Stimulated activated naive B cell treated with anti-CD40 and anti-IgM and Interleukin-4, amounts not matched to agents 10 μg/mL and 1 μg/mL and 100 μg/mL, for 72 hours (primary cell): ENCODE measurements around the gene CACNA1B.

Source experiments
- ATAC-seq, 2 donors: fragments of 150-1000 bp; cut with Tn5 transposase; replicated peaks; 2 replicates each; pipeline ENCODE4 v1.10.0; 2021; ENCODE audit warnings: moderate library complexity in 1 of 2
- DNase-seq: peaks from one replicate; pipeline ENCODE4 v3.0.0; 2021
- H3K27ac Mint-ChIP-seq: one replicate; pipeline ENCODE4 v1.8.0; 2022; ENCODE audit warnings: mild to moderate bottlenecking, mixed read lengths
- H3K27me3 Mint-ChIP-seq, 2 donors: one replicate each; pipeline ENCODE4 v1.8.0; 2022; ENCODE audit warnings: mixed read lengths in 2 of 2
- H3K36me3 Mint-ChIP-seq, 2 donors: one replicate each; pipeline ENCODE4 v1.8.0; 2022; ENCODE audit warnings: mixed read lengths in 2 of 2, mild to moderate bottlenecking in 1 of 2
- H3K4me1 Mint-ChIP-seq, 2 donors: one replicate each; pipeline ENCODE4 v1.8.0; 2022; ENCODE audit warnings: mixed read lengths in 2 of 2, mild to moderate bottlenecking in 1 of 2
- H3K4me3 Mint-ChIP-seq, 2 donors: one replicate each; pipeline ENCODE4 v1.8.0; 2022; ENCODE audit warnings: mild to moderate bottlenecking in 2 of 2, mixed read lengths in 2 of 2, moderate library complexity in 1 of 2
- H3K9me3 Mint-ChIP-seq, 2 donors: one replicate each; pipeline ENCODE4 v1.8.0; 2022; ENCODE audit warnings: mixed read lengths in 2 of 2, mild to moderate bottlenecking in 1 of 2

The CACNA1B gene

DNA sequence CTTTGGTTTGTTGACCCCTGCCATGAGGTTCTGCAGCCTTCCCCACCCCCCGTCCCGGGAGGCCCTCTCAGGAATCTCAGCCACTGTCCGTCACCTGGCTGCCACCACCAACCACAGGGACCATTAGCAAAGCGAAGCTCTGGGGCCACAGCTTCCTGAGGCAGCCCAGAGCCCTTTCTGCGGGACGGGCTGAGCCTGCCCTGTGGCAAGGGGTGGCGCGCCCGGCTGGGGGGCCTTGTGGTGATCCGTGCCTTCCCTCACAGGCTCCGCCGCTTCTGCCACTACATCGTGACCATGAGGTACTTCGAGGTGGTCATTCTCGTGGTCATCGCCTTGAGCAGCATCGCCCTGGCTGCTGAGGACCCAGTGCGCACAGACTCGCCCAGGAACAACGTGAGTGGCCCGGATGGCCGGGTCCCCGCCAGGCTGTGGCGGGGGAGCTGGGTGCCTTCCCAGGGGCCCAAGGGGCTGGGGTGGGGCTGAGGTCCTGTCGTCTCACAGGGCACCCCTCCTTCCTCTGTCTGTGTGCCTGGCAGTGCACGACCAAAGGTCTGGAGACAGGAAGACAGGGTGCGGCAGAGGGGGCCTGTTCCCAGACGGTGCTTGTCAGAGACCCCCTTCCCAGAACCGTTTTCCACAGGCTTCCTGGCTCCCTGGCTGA, 169.2 kb downstream of the CACNA1B start:
- H3K27me3 Mint-ChIP-seq = peaks cover 37 to 38% of the 10 kb centered on the region in 2 donors
- no peak for ATAC-seq
- no peak overlapping the region for H3K27ac Mint-ChIP-seq
- no peak overlapping the region for H3K4me3 Mint-ChIP-seq
- no peaks in the 10 kb centered on the region for H3K9me3 Mint-ChIP-seq
- H3K36me3 Mint-ChIP-seq = no peaks in the 10 kb centered on the region
- no peak for DNase-seq
- no peaks in the 10 kb centered on the region for H3K4me1 Mint-ChIP-seq

DNA sequence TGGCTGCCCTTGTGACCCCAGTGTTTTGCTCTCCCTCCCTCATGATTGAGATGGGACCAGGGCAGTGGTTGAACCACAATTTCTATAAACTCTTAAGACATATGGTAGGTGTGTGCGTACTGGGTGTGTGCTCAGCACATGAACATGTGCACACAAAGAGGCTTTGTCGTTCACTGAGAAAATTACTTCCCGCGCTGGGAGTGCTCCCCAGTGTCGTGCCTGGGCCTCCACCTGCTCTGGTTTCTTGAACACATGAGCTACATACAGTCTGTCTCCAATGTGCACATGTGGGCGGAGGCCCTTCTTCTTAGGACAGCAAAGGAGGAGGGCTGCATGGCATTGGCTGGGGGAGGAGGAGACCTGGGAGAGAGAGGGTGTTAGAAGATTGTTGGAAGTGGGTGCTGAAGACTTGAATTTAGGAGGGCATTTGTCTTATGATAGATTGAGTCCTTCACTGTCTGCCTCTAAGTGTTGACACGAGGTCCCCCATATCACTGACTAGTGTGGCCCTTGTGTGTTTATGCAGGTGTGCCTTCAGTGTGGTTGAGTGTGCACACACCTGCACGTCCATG, 170.0 kb downstream of the CACNA1B start:
- Mint-ChIP-seq H3K27ac (no peak overlapping the region), H3K4me1 (no peaks in the 10 kb centered on the region), H3K27me3 (peaks cover 45 to 46% of the 10 kb centered on the region in 2 donors), H3K36me3 (no peaks in the 10 kb centered on the region), H3K4me3 (no peak overlapping the region), H3K9me3 (no peaks in the 10 kb centered on the region)
- ATAC-seq (no peak), DNase-seq (no peak)

DNA sequence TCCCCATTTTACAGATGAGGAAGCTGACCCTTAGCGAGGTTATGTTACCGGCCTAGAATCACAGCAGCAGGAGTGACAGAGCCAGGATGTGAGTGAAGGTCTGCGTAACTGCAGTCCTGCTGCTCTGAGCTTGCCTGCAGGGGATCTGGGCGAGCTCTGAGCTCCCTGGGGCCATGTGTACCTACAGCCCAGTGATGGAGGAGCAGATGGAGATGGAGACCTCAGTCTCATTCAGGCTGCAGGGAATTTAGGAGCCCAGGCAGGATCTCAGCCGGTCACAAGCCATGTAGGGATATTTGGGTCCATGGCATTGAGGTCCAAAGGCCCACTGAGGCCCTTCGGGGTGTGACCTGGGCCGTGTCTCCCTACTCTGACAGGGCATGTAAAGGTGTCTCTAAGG, 170.6 kb downstream of the CACNA1B start:
- Mint-ChIP-seq H3K27me3 (peaks cover 41 to 51% of the 10 kb centered on the region in 2 donors), H3K9me3 (no peaks in the 10 kb centered on the region), H3K36me3 (no peaks in the 10 kb centered on the region), H3K4me1 (no peaks in the 10 kb centered on the region), H3K4me3 (no peak overlapping the region), H3K27ac (no peak overlapping the region)
- ATAC-seq (no peak), DNase-seq (no peak)

DNA sequence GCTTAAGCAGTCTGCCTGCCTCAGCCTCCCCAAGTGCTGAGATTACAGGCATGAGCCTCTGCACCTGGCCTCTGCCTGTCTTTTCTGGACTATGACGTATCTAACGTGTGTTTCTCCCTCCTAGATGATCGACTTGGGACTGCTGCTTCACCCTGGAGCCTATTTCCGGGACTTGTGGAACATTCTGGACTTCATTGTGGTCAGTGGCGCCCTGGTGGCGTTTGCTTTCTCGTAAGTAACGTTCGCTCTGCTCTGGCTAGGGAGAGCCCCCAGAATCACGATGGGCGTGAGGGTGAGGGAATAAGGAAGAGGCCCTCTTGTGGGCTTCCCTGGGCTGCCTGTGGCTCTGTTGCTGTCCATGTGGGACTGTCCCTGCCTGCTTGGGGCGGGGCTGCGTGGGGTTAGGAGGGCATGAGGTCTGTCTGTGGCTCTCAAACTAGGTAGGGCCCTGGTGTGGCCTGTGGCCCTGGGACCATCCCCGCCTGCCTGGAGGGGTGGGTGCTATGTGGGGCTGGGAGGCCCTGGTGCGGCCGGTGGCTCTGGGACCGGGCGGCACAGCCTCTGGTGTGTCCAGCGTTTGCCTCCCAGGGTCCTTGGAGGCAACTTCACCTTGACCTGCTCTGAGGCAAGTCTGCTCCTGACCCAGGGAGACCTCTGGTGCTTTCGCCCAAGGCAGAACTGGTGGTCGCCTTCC, 171.7 kb downstream of the CACNA1B start:
- peaks cover 0 to 2% of the 10 kb centered on the region in 2 donors for H3K9me3 Mint-ChIP-seq
- no peak overlapping the region for H3K27ac Mint-ChIP-seq
- H3K4me3 Mint-ChIP-seq = no peak overlapping the region
- ATAC-seq (no peak), DNase-seq (no peak)
- H3K36me3 Mint-ChIP-seq = no peaks in the 10 kb centered on the region
- H3K4me1 Mint-ChIP-seq = peaks cover 0 to 4% of the 10 kb centered on the region in 2 donors
- H3K27me3 Mint-ChIP-seq = peaks cover 41 to 57% of the 10 kb centered on the region in 2 donors

DNA sequence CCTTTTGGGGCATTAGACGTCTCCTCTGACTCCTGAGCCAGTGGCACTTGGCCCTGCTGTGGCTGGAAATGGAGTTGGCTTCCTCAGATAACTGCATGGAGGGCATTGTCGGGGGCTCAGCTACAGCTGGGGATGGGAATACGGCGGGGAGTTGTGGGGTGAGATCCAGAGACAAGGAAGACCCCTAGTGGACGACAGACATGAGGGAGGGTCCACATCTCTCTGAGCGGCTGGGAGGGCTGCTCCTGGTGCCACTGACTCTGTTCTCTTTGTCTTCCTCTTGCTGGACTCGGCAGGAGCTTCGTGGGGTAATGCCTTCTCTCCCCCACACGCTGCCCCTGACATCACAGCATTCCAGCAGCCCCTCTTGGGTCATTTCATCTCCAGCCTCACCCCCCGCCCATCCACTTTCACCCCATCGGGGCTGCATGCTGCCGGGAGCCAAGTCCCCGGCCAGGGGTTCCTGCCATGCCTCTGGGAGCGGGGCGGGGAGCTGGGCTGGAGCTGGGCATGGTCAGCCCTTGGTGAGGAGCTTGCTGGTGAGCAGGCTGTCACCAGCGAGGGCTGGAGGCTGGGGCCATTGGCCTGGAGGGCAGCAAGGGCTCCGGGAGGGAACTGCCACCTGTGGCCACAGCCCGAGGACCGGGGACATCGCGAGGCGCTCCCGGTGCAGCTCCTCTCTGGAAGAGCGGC, 172.3 kb downstream of the CACNA1B start:
- peaks cover 0 to 2% of the 10 kb centered on the region in 2 donors for H3K9me3 Mint-ChIP-seq
- no peak for DNase-seq
- H3K27ac Mint-ChIP-seq = no peak overlapping the region
- H3K27me3 Mint-ChIP-seq = peaks cover 42 to 58% of the 10 kb centered on the region in 2 donors
- H3K4me3 Mint-ChIP-seq = no peak overlapping the region
- H3K4me1 Mint-ChIP-seq = peaks cover 2 to 4% of the 10 kb centered on the region in 2 donors
- ATAC-seq = no peak
- H3K36me3 Mint-ChIP-seq = no peaks in the 10 kb centered on the region

DNA sequence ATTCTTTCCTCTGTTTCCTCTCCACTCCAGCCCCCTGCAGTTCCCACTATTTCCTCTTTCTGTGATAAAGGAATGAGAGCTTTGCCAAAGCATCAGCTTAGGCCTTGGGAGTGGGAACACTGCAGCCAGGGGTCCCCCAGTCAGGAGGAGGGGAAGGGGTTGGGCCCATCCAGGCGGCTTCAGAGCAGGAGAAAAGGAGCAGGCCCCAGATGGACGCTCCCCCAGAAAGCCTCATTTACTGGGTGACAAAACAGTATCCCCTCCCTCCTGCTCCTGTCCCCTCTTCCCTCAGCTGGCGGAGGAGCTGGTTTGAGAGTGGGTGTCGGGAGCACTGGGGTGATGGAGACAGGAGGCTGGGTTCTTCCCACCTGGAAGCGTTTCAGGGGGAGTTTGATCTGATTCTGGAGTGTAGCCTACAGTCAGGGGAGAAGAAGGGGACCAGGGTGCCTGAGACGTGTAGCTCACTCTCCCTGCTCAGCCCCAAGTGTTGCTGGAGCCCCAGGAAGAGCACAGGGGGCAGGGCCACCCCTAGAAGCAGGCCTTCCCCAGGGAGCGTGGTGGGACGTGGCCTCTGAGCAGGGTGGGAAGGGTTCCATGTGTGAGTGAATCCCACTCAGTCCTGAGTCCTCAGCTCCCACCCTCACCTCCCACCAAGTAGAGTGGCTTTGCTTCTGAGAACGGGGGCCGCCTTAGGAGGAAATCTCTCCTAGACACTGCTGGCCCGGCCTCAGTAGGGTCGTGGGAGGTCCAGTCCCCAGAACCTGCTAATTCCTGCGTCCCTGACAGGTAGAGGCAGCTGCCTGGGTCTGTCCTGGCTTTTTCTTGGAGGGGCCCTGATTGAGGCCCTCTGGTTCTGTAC, 173.1 kb downstream of the CACNA1B start:
- Mint-ChIP-seq H3K27me3 (peaks cover 39 to 56% of the 10 kb centered on the region in 2 donors), H3K27ac (no peak overlapping the region), H3K36me3 (no peaks in the 10 kb centered on the region), H3K9me3 (peaks cover 0 to 2% of the 10 kb centered on the region in 2 donors), H3K4me3 (no peak overlapping the region), H3K4me1 (peaks cover 2 to 4% of the 10 kb centered on the region in 2 donors)
- no peak for DNase-seq
- no peak for ATAC-seq

DNA sequence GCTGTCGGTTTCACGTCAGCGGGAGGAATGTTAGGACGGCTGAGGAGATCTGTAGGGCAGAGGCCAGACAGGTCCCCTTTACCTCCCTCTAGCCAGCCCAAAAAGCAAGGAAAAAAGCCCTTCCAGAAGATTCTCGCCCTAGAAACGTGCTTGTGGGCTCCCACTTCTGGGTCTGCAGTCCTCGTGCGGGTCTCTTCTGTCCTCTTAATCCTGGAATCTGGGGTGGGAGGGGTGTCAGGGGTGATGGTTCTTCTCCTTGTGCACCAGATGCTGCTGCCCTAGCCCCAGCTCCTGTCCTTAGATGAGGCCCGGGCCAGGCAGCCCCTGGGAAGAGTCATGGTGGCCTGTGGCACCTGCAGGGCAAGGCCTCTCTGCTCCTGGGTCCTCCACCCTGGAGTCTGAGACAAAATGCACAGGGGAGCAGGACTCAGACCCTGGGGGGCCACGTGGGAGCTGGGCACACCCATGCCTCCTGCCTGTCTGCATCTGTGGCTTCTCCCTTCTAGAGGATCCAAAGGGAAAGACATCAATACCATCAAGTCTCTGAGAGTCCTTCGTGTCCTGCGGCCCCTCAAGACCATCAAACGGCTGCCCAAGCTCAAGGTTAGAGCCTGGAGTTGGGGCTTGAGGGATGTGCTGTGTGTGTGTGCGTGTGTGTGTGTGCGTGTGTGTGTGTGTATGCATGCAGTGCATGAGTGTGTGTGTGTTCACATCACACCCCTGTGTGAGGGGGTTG, 174.2 kb downstream of the CACNA1B start:
- ATAC-seq (no peak), DNase-seq (no peak)
- Mint-ChIP-seq H3K27ac (no peak overlapping the region), H3K9me3 (peaks cover 0 to 2% of the 10 kb centered on the region in 2 donors), H3K4me1 (peaks cover 2 to 4% of the 10 kb centered on the region in 2 donors), H3K36me3 (no peaks in the 10 kb centered on the region), H3K27me3 (peaks cover 39 to 60% of the 10 kb centered on the region in 2 donors), H3K4me3 (no peak overlapping the region)

DNA sequence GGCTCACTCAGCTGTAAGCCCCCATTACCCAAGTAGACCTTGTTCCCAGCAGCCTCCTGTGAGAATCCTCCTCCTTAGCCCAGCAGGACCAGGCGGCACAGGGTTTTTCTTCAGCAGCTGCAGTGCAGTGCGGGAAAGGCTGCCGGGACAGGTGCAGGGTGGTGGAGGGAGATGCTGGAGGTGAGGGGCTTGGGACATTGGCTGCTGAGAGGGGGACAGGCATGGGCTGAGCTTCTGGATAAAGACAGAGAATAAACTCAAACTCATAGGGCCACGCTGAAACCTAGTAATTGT, 174.7 kb downstream of the CACNA1B start:
- ATAC-seq (no peak), DNase-seq (no peak)
- Mint-ChIP-seq H3K27ac (no peak overlapping the region), H3K27me3 (peaks cover 39 to 60% of the 10 kb centered on the region in 2 donors), H3K4me3 (no peak overlapping the region), H3K36me3 (no peaks in the 10 kb centered on the region), H3K4me1 (peaks cover 2 to 4% of the 10 kb centered on the region in 2 donors), H3K9me3 (peaks cover 0 to 2% of the 10 kb centered on the region in 2 donors)

DNA sequence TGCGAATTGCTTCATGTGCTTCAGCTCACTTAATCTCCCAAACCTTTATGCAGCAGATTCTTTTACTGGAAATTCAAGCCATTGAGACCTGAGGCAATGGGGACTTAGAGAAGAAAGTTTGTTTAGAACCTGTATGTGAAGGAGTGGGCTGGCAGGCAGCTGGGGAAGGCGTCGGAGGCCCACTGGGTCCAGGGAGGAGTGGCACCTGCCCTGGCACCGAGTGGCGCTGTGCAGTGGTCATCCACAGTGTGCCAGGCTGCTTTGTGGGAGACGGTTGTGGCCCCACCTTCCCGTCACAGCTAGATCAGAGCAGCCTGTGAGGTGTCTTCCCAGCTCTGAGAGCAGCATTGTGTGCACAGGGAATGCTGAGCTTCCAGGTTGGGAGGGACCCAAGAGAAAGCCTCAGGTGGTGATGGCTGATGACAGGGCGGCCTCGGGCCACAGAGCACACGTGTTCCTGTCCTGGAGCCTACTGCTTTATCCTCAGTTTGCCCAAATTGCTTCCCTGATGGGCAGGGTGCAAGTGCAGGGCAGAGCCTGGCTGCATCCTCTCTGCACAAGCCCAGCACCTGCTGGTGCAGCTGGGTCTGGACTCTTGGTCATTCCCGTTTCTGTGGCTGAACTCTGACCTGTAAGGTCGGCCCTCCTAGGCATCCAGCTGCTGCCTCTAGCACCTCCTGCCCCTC, 175.2 kb downstream of the CACNA1B start:
- no peaks in the 10 kb centered on the region for H3K36me3 Mint-ChIP-seq
- peaks cover 2 to 4% of the 10 kb centered on the region in 2 donors for H3K4me1 Mint-ChIP-seq
- H3K4me3 Mint-ChIP-seq = no peak overlapping the region
- no peak overlapping the region for H3K27ac Mint-ChIP-seq
- ATAC-seq (no peak), DNase-seq (no peak)
- H3K9me3 Mint-ChIP-seq = peaks cover 0 to 2% of the 10 kb centered on the region in 2 donors
- peaks cover 39 to 60% of the 10 kb centered on the region in 2 donors for H3K27me3 Mint-ChIP-seq

DNA sequence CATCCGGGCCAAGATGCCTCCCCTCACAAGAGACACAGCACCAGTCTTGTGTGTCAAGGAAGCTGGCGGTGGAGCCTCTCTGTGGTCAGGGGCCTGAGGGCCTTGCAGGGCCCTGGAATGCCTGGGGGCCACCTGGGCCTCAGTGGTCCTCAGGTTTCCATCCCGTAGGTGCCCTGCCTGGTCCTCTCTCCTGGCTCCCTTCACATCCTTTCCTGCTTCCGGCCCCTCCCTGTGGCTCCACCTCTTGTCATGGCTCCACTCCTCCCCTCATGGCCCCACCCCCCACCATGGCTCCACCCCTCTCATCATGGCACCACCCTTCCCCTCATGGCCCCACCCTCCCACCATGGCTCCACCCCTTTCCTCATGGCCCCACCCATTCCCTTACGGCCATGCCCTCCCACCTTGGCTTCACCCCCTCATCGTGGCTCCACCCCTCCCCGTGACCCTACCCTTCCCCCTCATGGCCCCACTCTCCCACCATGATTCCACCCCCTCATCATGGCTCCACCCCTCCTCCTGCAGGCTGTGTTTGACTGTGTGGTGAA, 175.8 kb downstream of the CACNA1B start:
- Mint-ChIP-seq H3K4me3 (no peak overlapping the region), H3K27me3 (peaks cover 39 to 60% of the 10 kb centered on the region in 2 donors), H3K36me3 (no peaks in the 10 kb centered on the region), H3K9me3 (peaks cover 0 to 2% of the 10 kb centered on the region in 2 donors), H3K4me1 (peaks cover 2 to 4% of the 10 kb centered on the region in 2 donors), H3K27ac (no peak overlapping the region)
- DNase-seq (no peak), ATAC-seq (no peak)

DNA sequence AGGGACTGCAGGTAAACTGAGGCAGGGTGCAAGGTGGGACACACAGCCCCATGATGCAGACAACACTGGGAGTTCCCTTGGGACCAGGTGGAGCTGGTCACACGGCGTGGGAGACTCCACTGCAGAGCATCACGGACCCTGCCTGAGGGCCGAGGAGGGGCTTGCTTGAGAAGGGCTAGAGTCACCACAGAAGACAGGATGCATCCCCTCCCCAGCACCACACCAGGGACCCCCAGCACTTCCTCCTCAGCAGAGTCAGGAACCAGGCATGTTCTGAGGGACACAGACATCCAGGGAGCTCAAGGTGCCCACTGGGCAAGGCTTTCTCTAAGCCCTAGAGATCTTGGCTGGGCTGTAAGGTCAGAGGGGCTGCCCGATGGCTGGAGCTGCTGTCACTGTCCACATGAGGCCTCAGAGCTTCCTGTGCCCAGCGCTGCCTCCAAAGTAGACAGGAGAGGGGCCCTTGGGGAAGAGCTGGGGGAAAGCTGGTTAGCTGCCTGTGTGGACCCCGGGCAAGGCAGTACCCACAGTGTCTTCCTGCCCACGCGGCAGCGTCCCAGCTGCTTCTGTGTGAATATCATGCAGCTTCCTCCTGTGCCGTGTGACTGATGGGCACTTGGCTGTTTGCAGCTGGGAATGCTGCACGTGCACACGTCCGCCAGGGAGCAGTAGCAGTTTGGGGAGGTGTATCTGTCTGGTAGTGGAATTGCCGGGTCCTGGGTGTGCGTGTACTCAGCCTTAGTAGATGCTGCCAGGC, 176.6 kb downstream of the CACNA1B start:
- DNase-seq = no peak
- ATAC-seq = no peak
- H3K4me1 Mint-ChIP-seq = peaks cover 2 to 4% of the 10 kb centered on the region in 2 donors
- no peak overlapping the region for H3K4me3 Mint-ChIP-seq
- no peak overlapping the region for H3K27ac Mint-ChIP-seq
- H3K36me3 Mint-ChIP-seq = no peaks in the 10 kb centered on the region
- peaks cover 39 to 60% of the 10 kb centered on the region in 2 donors for H3K27me3 Mint-ChIP-seq
- peaks cover 0 to 2% of the 10 kb centered on the region in 2 donors for H3K9me3 Mint-ChIP-seq

DNA sequence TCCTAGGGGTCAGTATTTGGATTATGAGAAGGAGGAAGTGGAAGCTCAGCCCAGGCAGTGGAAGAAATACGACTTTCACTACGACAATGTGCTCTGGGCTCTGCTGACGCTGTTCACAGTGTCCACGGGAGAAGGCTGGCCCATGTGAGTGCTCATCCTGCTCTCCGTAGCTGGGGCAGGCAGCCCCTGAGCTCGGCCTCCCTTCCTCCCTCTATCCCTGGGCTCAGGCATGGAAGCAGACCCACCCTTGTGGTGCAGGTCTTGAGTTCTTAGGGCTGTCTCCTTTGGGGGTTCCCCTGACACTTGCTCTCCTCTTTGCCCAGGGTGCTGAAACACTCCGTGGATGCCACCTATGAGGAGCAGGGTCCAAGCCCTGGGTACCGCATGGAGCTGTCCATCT, 180.1 kb downstream of the CACNA1B start:
- Mint-ChIP-seq H3K27ac (no peak overlapping the region), H3K9me3 (peaks cover 0 to 2% of the 10 kb centered on the region in 2 donors), H3K4me1 (peaks cover 2 to 4% of the 10 kb centered on the region in 2 donors), H3K27me3 (peaks cover 16 to 39% of the 10 kb centered on the region in 2 donors), H3K36me3 (no peaks in the 10 kb centered on the region), H3K4me3 (no peak overlapping the region)
- ATAC-seq (no peak), DNase-seq (no peak)
